ENCODE data around the gene EPHB6.
A peak's percentile ranks its signal among the peaks of the same experiment; 100 is the strongest.

Gene EPHB6

DNA sequence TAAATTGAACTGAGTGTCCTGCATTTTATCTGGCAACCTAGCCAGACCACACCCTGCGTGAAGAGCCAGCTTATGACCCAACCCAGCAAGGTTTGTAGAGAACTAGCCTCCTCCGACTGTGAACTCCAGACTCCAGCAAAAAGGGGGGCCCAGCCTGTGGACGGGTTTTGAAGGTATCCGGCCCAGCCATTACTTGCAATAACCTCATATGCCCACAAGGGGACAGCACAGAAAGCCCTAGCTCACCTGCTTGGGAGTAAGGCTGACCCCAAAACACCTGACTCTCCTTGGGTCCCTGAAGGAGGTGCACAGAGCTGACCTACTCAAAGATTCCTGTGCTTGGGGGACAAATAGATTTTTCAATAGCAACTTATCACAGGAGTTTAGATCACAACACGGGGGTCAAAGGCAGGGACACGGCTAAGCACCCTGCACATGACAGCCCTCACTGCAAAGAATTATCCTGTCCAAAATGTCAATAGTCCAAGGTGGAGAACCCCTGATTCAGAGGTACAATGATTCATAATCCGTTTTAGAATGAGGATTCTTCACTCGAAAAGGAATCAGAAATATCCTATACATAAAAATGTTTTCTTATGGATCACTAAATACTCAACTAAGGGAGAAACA is 26.1 kb downstream of the EPHB6 start:
- peak; percentile 66 for DNase-seq (ENCODE audit: low spot score)

DNA sequence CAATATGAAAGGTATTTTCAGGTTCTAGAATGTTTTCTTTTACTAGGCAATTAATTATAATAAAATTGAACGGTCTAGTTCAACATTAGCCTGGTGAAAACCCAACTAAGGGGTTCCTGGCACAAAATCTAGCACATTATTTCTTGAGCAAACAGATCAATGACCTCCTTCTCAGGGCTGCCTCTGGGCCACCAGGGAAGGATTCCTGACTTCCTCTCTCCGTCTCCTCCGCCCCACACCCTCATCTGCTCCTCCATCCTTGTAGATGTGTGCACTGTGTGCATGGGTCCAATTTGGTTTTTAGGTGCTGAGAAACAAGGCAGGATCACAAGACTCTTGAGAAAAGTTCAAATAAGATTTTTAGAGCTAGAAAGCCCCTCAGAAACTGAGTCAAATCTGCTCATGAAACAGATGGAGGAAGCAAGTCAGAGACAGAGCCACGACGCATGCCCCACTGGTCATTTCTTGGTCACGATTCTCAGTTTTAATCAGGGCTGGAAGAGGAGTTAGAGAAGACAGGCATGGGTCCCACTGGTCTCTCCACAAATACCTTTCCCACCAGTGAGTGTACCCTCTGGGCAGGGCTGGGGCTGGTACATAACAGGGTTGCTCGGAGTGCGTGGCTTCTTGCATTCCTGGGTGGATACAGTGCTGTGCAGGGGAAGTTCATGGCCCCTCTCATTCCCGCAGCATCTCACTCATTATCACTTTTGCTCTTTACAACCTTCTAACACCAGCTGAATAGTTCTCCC is 26.9 kb downstream of the EPHB6 start:
- DNase-seq (ENCODE audit: low spot score), result no peak

DNA sequence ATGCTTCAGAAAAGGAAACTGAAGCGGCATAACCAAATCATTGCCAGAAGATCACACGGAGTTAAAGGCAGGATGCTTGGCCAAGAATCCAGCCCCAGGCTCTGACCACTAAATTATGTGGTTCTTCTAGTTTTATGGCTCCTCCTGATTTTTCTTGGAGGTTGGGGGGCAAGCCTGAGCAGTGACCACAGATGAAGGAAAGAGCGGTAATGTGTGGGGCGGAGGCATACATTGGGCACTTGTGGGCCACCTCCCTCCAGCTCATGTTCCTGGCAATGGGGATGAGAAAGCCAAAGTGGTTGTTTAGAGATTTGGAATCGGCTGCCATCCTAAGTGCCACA is 27.4 kb downstream of the EPHB6 start:
- no peak for DNase-seq (ENCODE audit: low spot score)

DNA sequence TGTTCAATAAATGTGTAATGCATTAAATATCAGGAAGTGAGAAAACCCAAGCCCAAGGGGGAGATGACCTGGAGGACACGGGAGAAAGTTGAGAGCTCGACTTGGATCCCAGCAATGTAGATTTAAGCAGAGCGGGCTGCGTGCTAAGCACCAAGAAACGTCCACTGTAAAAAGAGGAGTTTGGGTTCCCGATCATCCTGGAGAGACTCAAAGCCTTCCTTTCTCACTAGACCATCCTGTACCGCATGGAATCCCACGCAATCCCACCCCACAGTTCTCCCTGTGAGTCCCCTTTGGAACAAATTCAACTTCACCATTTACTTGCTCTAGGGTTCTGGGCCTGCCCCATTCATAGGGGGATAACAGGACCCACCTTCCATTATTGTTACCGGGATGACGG is 28.3 kb downstream of the EPHB6 start:
- no peak for DNase-seq (ENCODE audit: low spot score)

DNA sequence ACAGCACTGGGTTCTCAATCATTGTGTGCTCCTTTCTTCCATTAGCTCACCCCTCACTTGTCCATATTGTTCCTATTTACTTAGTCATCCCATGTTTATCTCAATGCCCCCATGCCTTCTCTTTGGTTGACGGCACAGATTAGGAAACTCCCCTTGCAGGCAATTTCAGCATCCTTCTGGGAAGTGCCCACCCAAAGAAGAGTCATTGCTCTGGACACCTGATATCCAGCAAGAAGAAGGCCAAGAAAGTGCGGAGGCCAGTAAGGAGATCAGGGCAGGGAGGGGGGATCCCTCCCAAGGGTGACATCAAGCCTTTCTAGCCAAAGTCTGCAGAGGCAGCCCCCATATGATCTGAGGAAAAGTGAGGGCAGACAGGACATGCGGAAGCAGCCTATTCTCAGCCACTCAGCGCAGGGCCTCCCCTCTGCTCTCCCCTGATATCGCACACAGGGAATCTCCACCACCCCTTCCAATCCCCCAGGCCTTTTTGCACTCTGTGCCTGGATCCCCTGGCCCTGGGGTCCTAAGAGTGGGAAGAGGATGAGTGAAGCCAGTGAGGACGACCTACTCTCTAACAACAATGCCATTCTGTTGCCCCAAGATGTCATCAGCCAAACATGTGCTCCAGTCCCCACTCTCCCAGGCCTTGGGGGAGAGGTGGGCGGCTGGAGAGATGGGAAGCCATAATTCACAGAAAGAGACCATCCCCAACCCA is 28.9 kb downstream of the EPHB6 start:
- no peak for DNase-seq (ENCODE audit: low spot score)

DNA sequence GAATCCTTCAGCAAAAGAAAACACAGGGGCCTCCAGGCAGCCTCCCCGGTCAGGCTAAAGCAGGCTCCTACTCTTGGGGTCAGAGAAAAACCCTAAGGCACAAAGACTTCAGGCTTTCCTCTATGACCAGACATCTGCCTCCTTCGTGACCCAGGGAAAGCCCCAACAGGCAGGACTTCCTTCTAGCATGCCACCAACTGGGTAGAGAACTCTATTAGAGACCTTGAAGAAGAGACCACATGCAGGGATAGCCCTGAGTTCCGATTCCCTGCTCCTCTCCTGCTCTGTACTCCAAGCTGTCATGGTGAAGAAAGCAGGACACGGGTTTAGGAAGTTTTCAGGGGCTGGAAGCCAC is 29.4 kb downstream of the EPHB6 start:
- no peak for DNase-seq (ENCODE audit: low spot score)

DNA sequence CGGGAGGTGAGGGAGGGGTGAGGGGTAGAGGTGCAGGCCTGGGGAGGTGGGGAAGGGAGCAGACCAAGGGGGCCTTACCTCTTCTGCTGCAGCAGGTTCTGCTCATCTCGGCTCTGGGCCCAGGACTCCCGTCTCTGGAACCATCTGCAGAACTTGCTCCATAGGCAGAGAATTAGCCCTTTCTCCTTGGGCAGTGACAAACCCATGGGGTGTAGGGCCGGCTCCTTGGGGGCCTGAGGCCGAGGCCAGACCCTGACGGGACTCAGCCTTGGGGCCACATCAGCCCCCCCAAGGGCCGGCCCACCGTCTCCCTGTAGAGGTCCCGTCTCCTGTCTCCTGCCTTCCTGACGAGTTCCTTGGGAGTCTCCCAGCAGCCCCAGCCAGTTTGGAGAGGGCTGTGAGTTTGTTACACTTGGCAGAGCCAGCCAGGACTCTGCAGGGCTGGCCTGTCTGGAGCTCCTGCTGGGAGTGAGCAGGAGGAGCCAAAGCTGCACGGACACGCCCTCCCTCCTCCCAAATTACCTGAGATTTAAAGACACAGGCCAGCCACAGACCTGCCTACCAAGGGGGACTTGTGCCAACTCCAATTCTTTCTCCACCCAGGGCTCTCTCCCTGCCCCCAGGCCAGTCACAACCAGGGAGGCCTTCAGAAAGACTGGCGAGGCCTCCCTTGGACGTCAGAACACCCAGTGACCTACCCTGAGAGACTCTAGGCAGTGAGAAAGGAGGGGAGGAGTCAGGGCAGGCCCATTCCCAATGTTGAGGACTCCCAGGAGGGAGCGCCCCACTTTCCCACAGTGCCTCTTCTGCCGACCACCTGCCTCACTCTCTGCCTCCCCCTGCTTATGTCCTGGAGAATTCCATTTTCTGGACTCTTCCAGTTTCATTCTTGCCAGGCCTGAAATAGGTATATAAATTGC is 30.7 kb downstream of the EPHB6 start, which contains the start of gene TRPV6:
TSS of gene TRPV6 (minus strand) at position 435 of the 920 bp plus-strand sequence.
- no peak for DNase-seq (ENCODE audit: low spot score)

DNA sequence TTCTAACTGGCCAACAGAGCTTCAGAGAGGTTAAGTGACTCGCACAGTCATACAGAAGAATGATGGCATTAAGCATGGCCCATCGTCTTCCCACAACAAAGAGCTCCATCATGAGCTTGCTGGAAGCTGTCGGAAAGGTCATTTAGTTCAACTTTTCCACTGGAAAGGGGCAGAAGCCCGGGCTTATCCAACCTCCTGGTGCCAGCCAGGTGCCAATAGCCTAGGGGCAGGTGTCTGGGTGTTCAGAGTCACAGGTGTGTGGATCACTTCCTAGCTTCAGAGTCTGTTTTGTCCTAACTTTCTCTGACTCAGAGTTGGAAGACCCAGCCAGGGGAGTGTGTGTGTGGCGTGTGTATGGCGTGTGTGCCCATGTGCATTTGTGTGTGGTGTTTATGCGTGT is 32.0 kb downstream of the EPHB6 start:
- no peak for DNase-seq (ENCODE audit: low spot score)

DNA sequence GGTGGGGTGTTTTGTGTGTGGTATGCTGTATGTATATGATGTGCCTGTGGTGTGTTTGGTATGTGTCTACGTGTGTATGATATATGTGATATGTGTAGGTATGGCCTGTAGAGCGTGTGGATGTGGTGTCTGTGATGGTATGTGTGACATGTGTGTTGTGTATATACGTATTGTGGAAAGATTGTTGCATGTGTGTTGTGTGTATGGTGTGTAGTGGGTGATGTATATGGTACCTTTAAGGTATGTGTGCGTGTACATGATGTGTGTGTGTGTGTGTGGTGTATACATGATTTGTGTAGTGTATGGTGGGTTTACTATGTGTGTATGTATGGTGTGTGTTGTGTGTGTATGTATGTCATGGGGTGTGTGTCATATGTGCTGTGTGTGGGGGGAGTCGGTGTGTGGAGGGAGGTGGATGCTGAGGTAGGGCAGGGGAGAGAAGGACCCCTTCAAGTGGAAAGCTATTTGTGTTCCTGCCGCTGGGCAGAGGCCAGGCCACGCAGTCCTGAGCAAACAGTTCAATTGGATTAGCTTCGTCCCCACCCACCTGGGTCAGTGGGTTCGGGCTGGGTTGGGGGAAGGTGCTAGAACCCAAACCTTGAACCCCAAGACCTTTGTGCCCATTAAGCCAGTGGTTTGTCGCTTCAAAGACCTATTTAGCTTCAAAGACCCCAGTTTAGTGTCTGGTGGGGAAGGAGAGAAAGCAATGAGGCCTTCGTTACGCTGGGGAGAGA is 32.6 kb downstream of the EPHB6 start:
- no peak for DNase-seq (ENCODE audit: low spot score)

DNA sequence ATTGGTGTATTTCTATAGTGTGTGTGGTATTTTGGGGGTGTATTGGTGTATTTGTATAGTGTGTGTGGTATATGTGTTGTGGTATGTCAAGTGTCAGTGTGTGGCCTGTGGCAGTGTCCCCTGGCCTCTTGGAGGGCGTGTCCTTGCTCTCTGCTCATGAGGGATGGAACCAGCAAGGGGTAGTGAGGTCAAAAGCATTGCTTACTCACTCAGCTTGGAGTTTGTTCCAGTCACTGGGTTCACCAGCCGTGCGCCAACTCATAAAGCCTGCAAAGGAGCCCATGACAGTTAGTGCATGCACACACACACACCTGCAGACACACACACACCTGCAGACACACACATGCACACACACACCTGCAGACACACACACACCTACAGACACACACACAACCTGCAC is 34.9 kb downstream of the EPHB6 start:
- no peak for DNase-seq (ENCODE audit: low spot score)

DNA sequence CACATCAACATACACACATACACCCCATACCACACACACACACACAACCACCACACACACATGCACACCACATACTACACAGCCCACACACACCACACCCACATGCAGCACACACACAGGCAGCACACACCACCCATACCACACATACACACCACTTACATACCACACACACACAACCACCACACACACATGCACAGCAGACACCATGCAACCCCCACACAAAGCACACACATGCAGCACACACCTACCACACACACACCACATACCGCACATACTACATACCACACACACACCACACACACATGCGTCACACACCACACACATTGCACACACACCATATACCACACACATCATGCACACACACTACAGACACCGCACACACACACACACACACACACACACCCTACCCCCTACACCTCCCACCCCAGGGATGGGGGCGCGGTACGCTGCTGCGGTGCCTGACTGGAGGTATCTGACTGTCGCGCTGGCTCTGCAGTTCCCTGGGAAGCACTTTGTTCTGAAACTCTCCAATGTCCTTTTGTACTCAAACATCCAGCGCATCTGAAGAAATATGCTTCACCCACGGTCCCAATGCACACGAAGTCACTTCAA is 36.1 kb downstream of the EPHB6 start:
- no peak for DNase-seq (ENCODE audit: low spot score)

DNA sequence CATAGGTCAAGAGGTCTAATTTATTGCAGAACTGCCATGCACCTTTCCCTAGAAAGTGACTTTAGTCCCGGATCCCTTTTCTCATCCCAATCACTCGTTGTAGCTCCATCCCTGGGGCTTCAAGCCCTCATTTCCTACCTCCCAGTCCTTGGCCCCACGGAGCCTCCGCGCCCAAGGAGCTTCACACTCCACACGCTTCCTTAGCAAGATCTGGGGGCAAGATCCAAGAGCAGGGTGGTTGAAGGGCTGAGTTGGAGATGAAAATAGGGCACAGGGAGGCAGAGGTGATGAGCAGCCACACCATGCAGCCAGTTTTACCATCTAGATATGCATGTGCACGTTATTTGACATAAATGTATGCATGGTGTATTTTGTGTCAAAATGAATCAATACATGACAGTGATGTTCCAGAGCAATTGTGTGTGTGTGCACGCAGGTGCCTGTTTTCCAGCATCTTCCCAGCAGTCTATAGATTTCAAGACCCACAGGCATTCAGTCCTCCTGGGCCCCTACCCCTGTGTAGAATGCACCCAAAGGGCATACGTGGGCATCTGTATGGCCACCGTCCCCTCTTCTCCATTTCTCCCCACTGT is 36.7 kb downstream of the EPHB6 start:
- no peak for DNase-seq (ENCODE audit: low spot score)

DNA sequence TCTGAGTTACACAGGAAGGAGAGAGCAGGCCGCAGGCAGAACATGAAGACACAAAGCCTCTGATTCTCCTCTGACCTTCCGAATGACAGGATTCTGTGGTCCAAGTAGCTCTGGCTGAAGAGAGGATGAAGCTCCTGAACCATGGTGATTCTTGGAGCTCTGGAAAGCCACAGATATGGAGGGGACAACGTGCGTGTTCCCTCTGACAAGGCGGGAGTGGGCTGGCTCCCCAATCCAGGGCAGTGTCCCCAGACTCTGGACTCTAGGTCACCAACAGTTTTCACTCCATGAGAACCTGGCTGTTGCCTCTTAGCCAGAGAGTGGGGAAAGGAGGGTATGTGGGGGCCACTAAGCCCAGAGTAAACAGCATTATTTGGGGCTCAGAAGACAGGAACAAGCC is 38.1 kb downstream of the EPHB6 start:
- no peak for DNase-seq (ENCODE audit: low spot score)

DNA sequence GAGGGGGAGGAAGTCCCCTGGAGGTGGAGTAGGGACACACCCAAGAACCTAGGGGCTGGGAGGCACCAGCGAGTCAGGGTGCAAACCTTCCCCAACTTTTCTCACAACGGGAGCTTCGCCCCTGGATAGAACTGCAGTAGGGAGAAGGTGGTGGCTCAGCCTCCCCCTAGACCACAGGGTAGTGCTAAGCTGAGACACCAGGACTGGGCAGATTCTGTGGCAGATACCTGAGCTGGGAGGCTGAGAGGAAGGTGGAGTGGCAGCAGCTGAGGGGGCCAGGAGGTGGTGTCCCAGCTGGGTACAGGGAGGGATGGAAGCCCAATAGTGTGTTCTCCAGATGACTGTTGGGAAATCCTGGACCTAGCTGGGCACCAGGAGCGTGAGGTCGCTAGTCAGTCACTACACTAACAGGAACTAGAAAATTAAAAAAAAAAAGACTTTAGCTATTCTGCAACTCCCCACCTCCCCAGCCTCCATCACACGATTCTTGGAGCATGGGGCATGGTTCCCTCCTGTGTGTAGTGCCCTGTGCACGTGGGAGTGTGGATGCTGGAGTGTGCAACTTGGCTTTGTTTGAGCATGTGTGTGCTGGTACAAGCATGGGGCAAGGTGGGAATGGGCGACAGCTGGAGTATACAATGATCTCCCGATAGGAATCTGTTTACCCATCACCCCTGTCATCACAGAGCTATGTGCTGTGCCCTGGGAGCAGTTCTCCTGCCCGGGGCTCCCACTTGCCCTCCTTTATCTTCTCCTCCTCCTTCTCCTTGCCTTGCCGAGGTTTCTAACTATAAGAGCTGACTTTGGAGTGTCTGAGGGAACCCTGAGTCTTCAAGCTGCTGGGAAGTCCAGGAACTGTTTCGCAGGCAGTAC is 39.5 kb downstream of the EPHB6 start:
- DNase-seq (ENCODE audit: low spot score), result no peak

DNA sequence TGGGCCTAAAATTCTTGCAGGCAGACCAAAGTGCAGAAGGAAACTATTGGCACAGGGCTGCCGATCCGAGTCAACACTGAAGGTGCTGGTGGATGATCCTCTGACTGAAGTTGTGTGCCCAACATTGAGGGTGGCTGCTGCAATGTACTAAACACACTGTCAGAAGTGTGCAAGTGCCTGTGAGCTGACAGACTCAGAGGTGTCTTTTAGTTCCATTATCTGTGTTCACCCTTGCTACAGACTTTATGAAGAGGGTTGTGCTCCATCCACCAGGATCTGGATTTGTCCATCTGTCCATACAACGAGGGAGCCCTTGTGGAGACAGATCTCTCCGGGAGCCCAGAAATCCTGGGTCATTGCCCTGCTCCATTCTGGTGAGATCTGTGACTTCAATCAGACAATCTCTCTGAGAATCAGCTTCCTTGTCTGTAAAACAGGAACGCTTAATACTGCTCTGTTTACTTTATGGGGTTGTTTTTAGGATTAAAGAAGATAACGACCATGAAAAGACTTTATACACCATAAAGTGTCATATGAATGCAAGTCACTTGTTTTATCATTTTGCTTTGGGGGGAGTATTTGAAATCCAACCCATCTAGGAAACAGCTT is 40.2 kb downstream of the EPHB6 start:
- no peak for DNase-seq (ENCODE audit: low spot score)

DNA sequence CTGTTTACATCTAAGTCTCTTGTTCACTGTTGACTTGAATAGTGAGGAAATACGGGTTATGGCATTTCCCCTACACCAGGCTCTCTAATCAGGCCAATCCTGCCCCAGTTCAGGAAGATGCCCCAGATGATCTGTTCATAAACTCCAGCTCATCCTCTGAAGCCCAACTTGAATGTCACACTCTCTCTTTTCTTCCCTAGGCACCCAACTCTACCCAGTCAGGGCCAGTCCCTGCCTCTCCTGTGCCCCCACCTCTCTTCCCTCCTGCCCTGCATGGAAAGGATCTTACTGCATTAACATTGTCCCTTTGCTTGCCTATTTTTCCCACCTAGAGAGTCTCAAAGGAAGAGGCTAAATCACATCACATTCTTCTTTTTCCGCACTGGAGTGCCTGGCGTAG is 41.3 kb downstream of the EPHB6 start:
- DNase-seq (ENCODE audit: low spot score), result no peak

DNA sequence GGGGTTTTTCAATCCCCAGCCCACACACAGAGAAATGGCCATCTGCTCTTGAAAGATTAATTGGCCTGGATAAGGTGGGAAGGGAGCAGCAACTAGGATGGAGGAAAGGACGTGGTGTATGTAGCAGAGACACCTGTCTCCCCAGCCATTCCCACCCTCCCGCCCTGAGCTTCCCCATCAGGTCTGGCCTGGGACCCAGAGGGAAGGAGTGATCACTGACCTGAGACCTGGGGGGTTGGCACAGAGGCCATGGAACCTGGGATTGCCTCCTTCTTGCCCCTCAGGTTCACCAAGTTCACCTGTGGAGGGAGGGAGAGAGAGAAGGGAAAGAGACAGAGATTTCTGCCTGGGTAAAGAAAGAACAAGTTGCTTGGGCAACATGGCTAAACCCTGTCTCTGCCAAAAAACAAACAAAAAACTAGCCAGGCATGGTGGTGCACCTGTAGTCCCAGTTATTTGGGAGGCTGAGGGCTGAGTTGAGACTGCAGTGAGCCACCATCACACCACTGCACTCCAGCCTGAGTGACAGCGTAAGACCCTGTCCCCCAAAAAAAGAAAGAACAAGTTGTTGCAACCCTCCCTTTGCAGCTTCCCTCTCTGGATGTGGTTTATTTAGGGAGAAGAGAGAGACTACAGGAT is 42.0 kb downstream of the EPHB6 start:
- DNase-seq (ENCODE audit: low spot score), result no peak

DNA sequence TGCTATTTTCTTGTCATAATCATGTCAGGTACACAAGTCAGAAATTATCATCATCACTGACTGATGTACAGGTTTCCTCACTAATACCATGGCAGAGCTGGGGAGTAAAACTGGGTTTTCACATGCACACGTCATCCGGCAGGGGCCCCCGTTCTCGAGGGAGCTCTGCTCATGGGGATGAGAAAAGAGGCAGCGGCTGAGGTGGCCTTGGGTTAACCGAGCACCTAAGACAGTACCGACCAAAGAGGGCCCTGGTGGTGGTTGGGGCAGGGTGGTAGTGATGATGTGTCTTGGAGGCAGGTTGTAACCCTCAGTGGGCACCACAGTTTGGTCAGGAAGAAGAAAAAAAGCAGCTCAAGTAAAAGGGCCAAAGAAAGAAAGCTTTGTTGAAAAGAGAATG is 42.8 kb downstream of the EPHB6 start:
- DNase-seq (ENCODE audit: low spot score), result no peak

All from hematopoietic multipotent progenitor cell treated with erythropoietin and hydrocortisone succinate and interleukin-3 and kit ligand, for 15 days (in vitro differentiated cells).